SU-DHL-6 (cell line): ENCODE data around the gene CCDC85C.

Source experiments
- CTCF ChIP-seq: fragments of 200-600 bp; sonication (generic); IDR thresholded peaks from one replicate; pipeline ENCODE4 v1.5.1; 2017; ENCODE audit warnings: antibody characterized with exemption, mild to moderate bottlenecking, low read length, moderate library complexity; ENCODE audit not compliant: insufficient read depth, poor library complexity, severe bottlenecking
- EZH2phosphoT487 ChIP-seq: fragments of 200-600 bp; sonication (generic), shearing (Covaris generic); conservative IDR thresholded peaks from 2 replicates; pipeline ENCODE4 v1.6.1; 2018; ENCODE audit warnings: mild to moderate bottlenecking, antibody characterized with exemption, low read length, moderate library complexity, mixed read lengths

GRCh38 chr14:99602788-99603415 lies 1.1 kb downstream of the CCDC85C start:
- no peak for TF ChIP-seq CTCF
- TF ChIP-seq EZH2phosphoT487 = no peak
